ENCODE measurements around the gene MED15. TPM values are rescaled to one million over a fixed set of nuclear protein-coding genes. Genes with fewer than 3 reads are reported as not detected.

MED15 gene, protein sequence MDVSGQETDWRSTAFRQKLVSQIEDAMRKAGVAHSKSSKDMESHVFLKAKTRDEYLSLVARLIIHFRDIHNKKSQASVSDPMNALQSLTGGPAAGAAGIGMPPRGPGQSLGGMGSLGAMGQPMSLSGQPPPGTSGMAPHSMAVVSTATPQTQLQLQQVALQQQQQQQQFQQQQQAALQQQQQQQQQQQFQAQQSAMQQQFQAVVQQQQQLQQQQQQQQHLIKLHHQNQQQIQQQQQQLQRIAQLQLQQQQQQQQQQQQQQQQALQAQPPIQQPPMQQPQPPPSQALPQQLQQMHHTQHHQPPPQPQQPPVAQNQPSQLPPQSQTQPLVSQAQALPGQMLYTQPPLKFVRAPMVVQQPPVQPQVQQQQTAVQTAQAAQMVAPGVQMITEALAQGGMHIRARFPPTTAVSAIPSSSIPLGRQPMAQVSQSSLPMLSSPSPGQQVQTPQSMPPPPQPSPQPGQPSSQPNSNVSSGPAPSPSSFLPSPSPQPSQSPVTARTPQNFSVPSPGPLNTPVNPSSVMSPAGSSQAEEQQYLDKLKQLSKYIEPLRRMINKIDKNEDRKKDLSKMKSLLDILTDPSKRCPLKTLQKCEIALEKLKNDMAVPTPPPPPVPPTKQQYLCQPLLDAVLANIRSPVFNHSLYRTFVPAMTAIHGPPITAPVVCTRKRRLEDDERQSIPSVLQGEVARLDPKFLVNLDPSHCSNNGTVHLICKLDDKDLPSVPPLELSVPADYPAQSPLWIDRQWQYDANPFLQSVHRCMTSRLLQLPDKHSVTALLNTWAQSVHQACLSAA
- total RNA-seq = 10 to 100 TPM; 30.6 to 62.3 (median 54.3) TPM

DNA sequence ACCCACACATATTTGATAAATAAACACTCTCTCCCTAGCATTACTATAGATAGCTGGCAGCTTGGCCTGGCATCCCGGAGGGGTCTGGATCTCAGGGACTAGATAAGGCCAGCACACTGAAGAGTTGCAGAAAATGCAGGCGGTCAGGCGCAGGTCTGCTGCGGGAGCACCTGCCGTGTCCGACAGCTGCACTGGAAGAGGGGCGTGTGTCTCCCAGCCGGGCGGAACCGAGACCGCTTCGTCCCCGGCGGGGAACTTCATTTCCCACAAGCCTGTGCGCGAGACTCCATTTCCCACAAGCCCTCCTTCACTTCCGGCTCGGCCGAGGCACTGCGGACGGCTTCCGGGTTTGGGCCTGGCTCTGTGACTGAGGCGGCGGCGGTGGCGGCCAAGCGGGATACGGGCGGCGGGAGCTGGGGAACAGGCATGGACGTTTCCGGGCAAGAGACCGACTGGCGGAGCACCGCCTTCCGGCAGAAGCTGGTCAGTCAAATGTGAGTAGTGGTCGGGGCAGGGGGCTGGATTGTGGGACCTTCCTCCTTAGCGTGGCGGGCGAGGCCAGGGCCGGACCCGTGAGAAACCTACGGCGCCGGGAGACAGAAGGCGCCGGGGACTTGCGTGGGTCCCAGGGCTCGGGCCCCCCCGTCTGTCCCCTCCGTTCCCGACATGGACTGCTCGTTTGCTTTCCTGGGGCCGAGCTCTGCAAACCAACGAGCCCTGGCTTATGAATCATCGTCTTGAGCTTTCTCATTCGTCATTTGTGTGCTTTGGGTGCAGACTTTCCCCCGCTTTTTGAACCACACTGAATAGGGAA lies at the start of gene MED15:
Gene MED15, plus strand, starts transcription at position 358 of the 814 bp plus-strand sequence. Its CDS starts 69 bp downstream, at position 427.
- H3K4me3 ChIP-seq = peak within 1 kb of the TSS; percentile 49 to 89
- WGBS, 2 donors (ENCODE audit: low coverage in 1 of 2) = 0% methylated on average over 4 to 12 of the region's 58 CpGs
- peak within 1 kb of the TSS; percentile 76 to 98 (median 96) for H3K27ac ChIP-seq
- peaks cover 5 to 53% (median 30%) of the 10 kb centered on the region in 3 donors for H3K4me1 ChIP-seq
- ATAC-seq = peak; percentile 94
- no peaks in the 10 kb centered on the region for H3K9me3 ChIP-seq
- H3K36me3 ChIP-seq = no peaks in the 10 kb centered on the region
- TF ChIP-seq POLR2A (IDR thresholded peaks at IDR 0.05) = peak; percentile 57 to 73
- peak; percentile 90 for TF ChIP-seq POLR2AphosphoS5 (IDR thresholded peaks at IDR 0.05)
- TF ChIP-seq, protein P1, sequence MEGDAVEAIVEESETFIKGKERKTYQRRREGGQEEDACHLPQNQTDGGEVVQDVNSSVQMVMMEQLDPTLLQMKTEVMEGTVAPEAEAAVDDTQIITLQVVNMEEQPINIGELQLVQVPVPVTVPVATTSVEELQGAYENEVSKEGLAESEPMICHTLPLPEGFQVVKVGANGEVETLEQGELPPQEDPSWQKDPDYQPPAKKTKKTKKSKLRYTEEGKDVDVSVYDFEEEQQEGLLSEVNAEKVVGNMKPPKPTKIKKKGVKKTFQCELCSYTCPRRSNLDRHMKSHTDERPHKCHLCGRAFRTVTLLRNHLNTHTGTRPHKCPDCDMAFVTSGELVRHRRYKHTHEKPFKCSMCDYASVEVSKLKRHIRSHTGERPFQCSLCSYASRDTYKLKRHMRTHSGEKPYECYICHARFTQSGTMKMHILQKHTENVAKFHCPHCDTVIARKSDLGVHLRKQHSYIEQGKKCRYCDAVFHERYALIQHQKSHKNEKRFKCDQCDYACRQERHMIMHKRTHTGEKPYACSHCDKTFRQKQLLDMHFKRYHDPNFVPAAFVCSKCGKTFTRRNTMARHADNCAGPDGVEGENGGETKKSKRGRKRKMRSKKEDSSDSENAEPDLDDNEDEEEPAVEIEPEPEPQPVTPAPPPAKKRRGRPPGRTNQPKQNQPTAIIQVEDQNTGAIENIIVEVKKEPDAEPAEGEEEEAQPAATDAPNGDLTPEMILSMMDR (IDR thresholded peaks at IDR 0.05) = peak in 1 of 4 experiments; percentile 14
- no peak for TF ChIP-seq EP300 (IDR thresholded peaks at IDR 0.05)
- H3K27me3 ChIP-seq = no peaks in the 10 kb centered on the region

DNA sequence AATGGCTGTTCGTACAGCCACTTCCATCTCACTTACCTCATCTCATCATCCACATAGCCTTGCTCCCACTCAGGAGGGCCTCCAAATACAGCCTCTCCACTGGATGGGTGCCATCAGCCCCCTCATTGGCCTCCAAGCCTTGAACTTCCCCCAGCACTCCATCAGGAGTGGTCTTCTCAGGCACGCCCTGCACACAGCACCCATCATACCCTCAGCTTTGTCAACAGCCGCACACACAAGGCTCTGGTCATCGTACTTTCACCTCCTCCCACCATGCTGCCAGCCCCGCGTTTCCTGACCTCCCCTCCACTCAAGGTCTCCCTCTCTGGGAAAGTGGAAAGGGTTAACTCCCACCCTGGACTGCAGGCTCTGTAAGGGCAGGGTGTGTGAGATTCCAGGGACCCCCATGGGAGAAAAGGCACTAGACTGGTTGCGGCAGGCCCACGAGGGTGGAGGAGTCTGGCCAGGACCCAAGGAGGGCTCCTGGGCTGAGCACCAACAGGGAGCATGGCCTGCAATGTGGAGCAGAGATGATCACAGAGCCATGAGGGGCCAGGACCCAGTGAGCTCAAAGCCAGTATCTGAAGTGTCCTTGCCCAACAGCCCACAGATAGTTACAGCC lies 48.8 kb upstream of the MED15 start:
- ATAC-seq = no peak
- Histone ChIP-seq H3K4me1 (peaks cover 0 to 9% (median 6%) of the 10 kb centered on the region in 3 donors), H3K4me3 (no peak overlapping the region), H3K36me3 (peaks cover 0 to 57% of the 10 kb centered on the region in 2 donors), H3K9me3 (no peaks in the 10 kb centered on the region), H3K27ac (no peak overlapping the region), H3K27me3 (no peaks in the 10 kb centered on the region)
- 70% methylated on average over 1 of the region's 8 CpGs; no CpG with 5 or more reads in 1 of the 2 donors for WGBS, 2 donors (ENCODE audit: low coverage in 1 of 2)
- TF ChIP-seq, protein P1 (IDR thresholded peaks at IDR 0.05) = no peak
- TF ChIP-seq EP300 (IDR thresholded peaks at IDR 0.05) (no peak), POLR2A (IDR thresholded peaks at IDR 0.05) (no peak), POLR2AphosphoS5 (IDR thresholded peaks at IDR 0.05) (no peak)

DNA sequence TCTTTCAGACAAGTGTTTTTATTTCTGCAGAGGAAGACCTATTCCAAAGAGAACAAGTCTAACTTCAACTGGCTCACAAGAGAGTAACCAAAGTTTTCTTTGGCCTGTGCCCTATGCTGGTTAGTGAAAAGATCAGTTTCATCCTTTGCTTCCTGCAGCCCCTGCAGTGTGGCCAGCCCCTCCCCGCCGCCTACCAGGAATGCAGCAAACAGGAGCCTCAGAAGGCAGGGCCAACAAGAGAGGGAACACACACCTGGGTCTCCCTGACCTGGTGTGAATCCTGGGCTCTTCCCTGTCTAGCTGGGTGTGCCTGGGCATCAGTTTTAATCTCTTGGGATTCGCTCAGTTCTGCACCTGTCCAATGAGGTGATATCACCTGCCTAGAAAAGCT lies 48.3 kb upstream of the MED15 start:
- no peaks in the 10 kb centered on the region for H3K9me3 ChIP-seq
- H3K27ac ChIP-seq = no peak overlapping the region
- H3K4me1 ChIP-seq = peaks cover 0 to 14% (median 6%) of the 10 kb centered on the region in 3 donors
- peaks cover 0 to 59% of the 10 kb centered on the region in 2 donors for H3K36me3 ChIP-seq
- no peak for ATAC-seq
- TF ChIP-seq, protein P1 (IDR thresholded peaks at IDR 0.05) = no peak
- TF ChIP-seq POLR2A (IDR thresholded peaks at IDR 0.05) (no peak), POLR2AphosphoS5 (IDR thresholded peaks at IDR 0.05) (no peak), EP300 (IDR thresholded peaks at IDR 0.05) (no peak)
- no CpG with 5 or more reads among the region's 3 CpGs for WGBS, 2 donors (ENCODE audit: low coverage in 1 of 2)
- no peaks in the 10 kb centered on the region for H3K27me3 ChIP-seq
- no peak overlapping the region for H3K4me3 ChIP-seq

DNA sequence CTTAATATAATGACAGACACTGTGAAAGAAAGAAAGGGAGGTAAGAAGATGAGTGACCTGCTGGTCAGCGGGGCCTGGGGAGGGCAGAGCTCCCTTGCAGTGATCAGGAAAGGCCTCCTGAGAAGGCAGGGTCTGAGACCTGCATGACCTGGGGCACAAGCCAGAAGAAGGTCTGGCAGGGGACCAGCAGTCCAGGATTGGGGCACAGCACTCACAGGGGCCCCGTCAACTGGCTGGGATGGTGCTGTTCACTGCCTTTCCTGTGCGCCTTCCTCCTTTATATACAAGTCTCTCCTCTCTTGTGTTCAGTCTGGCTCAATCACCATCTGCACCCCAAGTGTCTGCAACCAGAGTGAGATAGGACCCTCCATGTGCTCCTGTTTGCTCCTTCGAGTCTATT lies 47.5 kb upstream of the MED15 start:
- Histone ChIP-seq H3K4me3 (no peak overlapping the region), H3K27ac (no peak overlapping the region), H3K36me3 (peaks cover 0 to 61% of the 10 kb centered on the region in 2 donors), H3K9me3 (no peaks in the 10 kb centered on the region), H3K4me1 (peaks cover 0 to 17% (median 6%) of the 10 kb centered on the region in 3 donors), H3K27me3 (no peaks in the 10 kb centered on the region)
- WGBS, 2 donors (ENCODE audit: low coverage in 1 of 2) = 89% methylated on average over 3 of the region's 4 CpGs; no CpG with 5 or more reads in 1 of the 2 donors
- no peak for TF ChIP-seq EP300 (IDR thresholded peaks at IDR 0.05)
- TF ChIP-seq, protein P1 (IDR thresholded peaks at IDR 0.05) = no peak
- no peak for TF ChIP-seq POLR2AphosphoS5 (IDR thresholded peaks at IDR 0.05)
- no peak for TF ChIP-seq POLR2A (IDR thresholded peaks at IDR 0.05)
- no peak for ATAC-seq
